Activated CD4-positive, alpha-beta T cell treated with anti-CD3 and anti-CD28 coated beads, Interleukin-2, amount 10 ng/mL, durations not matched to agents 7 days and 5 days (primary cell): ENCODE data around the gene DENND5B. TPM values are rescaled to one million over a fixed set of nuclear protein-coding genes. Genes with fewer than 3 reads are reported as not detected.
"Not testable (repeated sequence)": the region's sequence is repeated elsewhere in the genome, so short reads cannot be mapped to it uniquely, and the experiment has no call there.

Experiments used
- CTCF ChIA-PET: fragments of 350-600 bp; sonication (Branson Sonifier 250); formaldehyde crosslinking; loops from one replicate; lab custom pipeline; 2021; ENCODE audit warnings: antibody characterized with exemption; lab: Charles Lee
- POLR2A ChIA-PET: fragments of 350-600 bp; sonication (Branson Sonifier 250); formaldehyde crosslinking; loops from one replicate; lab custom pipeline; 2021; ENCODE audit warnings: antibody characterized with exemption; lab: Charles Lee
- DNase-seq: peaks from one replicate; pipeline ENCODE4 v3.0.0-alpha.2; 2020
- H3K27ac Mint-ChIP-seq: one replicate; pipeline ENCODE4 v1.8.0; 2021; ENCODE audit warnings: mild to moderate bottlenecking, moderate library complexity, mixed read lengths
- H3K27me3 Mint-ChIP-seq: one replicate; pipeline ENCODE4 v1.8.0; 2021; ENCODE audit warnings: mixed read lengths
- H3K36me3 Mint-ChIP-seq: one replicate; pipeline ENCODE4 v1.8.0; 2021; ENCODE audit warnings: low read depth, mixed read lengths
- H3K4me1 Mint-ChIP-seq: one replicate; pipeline ENCODE4 v1.8.0; 2021; ENCODE audit warnings: mixed read lengths
- H3K4me3 Mint-ChIP-seq: one replicate; pipeline ENCODE4 v1.8.0; 2021; ENCODE audit warnings: mild to moderate bottlenecking, moderate library complexity, mixed read lengths
- H3K9me3 Mint-ChIP-seq: one replicate; pipeline ENCODE4 v1.8.0; 2021; ENCODE audit warnings: mixed read lengths
- total RNA-seq, 2 experiments: library from RNA; stranded (reverse); gene quantifications; one replicate each; pipeline ENCODE4 v1.2.3, GENCODE V29; 2021

The DENND5B gene
- total RNA-seq, 2 experiments from 2014 or later = 0.15 to 0.20 TPM

DNA sequence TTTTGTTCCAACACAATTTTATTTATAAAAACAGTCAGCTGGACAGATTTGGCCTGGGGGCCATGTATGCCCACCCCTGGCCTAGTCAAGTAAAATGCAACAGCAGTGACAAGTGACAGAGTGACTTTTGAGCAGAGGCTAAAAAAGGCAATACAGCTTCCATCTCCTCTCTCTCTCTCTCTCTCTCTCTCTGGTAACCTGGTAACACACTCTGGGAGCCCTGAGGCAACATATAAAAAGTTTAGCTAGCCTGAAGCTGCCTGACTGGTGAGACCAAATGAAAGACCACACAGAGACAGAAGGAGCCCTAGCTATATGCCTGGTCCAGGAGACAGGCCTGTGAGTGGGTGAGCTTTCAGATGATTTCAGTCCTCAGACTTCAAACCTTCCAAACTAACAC is 105.4 kb downstream of the DENND5B start:
- no peaks in the 10 kb centered on the region for H3K36me3 Mint-ChIP-seq
- H3K4me1 Mint-ChIP-seq = no peaks in the 10 kb centered on the region
- DNase-seq = no peak
- no peak overlapping the region for H3K27ac Mint-ChIP-seq
- peaks cover 2% of the 10 kb centered on the region for H3K27me3 Mint-ChIP-seq
- no peak overlapping the region for H3K4me3 Mint-ChIP-seq
- H3K9me3 Mint-ChIP-seq = no peaks in the 10 kb centered on the region
- POLR2A ChIA-PET = no interaction called here
- CTCF ChIA-PET = interaction anchor here (0.7 kb wide), 1 partner anchor 36 kb away, joined by 3 read pairs; no protein-coding TSS in a partner anchor

DNA sequence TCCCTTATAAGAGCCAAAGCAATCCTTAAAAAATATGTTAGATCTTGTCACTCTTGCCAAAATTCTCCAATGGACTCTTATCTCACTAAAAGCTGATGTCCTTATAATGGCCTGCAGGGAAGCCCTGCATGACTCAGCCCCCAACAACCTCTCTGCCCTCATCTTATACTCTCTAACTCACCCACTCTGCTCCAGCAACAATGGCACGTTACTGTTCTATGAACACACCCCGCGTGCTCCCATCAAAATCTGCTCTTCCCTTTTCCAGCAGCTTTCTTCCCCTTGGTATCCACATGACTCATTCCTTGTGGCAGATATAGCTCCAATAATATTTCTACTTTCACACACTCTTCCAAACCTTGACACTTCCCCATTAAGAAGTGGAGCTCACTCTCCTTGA is 108.1 kb downstream of the DENND5B start:
- ChIA-PET CTCF (no interaction called here), POLR2A (no interaction called here)
- peaks cover 2% of the 10 kb centered on the region for H3K27me3 Mint-ChIP-seq
- no peaks in the 10 kb centered on the region for H3K9me3 Mint-ChIP-seq
- H3K4me1 Mint-ChIP-seq = no peaks in the 10 kb centered on the region
- no peaks in the 10 kb centered on the region for H3K36me3 Mint-ChIP-seq
- no peak overlapping the region for H3K27ac Mint-ChIP-seq
- DNase-seq = no peak
- no peak overlapping the region for H3K4me3 Mint-ChIP-seq

GRCh38 chr12:31481415-31481814 is 109.5 kb downstream of the DENND5B start:
- no peaks in the 10 kb centered on the region for H3K9me3 Mint-ChIP-seq
- no peak for DNase-seq
- POLR2A ChIA-PET = no interaction called here
- no peaks in the 10 kb centered on the region for H3K4me1 Mint-ChIP-seq
- CTCF ChIA-PET = no interaction called here
- no peak overlapping the region for H3K27ac Mint-ChIP-seq
- H3K4me3 Mint-ChIP-seq = no peak overlapping the region
- peaks cover 2% of the 10 kb centered on the region for H3K27me3 Mint-ChIP-seq
- H3K36me3 Mint-ChIP-seq = no peaks in the 10 kb centered on the region

- H3K27ac Mint-ChIP-seq = no peak overlapping the region
These were observed 111.3 kb downstream of the DENND5B start for GRCh38 chr12:31479516-31480210.

GRCh38 chr12:31478898-31479297 is 112.0 kb downstream of the DENND5B start:
- no peaks in the 10 kb centered on the region for H3K9me3 Mint-ChIP-seq
- POLR2A ChIA-PET = no interaction called here
- no peaks in the 10 kb centered on the region for H3K36me3 Mint-ChIP-seq
- no peak overlapping the region for H3K4me3 Mint-ChIP-seq
- H3K27me3 Mint-ChIP-seq = peaks cover 5% of the 10 kb centered on the region
- no peak for DNase-seq
- no peaks in the 10 kb centered on the region for H3K4me1 Mint-ChIP-seq
- no peak overlapping the region for H3K27ac Mint-ChIP-seq
- CTCF ChIA-PET = no interaction called here

More at GRCh38 chr12:31479516-31480210, 111.3 kb downstream of the DENND5B start:
- ChIA-PET POLR2A (no interaction called here), CTCF (interaction anchor here (0.7 kb wide), 1 partner anchor 131 kb away, joined by 4 read pairs; no protein-coding TSS in a partner anchor)
- H3K4me3 Mint-ChIP-seq = no peak overlapping the region
- H3K4me1 Mint-ChIP-seq = no peaks in the 10 kb centered on the region
- no peaks in the 10 kb centered on the region for H3K36me3 Mint-ChIP-seq
- no peak for DNase-seq
- H3K27me3 Mint-ChIP-seq = peaks cover 3% of the 10 kb centered on the region
- H3K9me3 Mint-ChIP-seq = no peaks in the 10 kb centered on the region

DNA sequence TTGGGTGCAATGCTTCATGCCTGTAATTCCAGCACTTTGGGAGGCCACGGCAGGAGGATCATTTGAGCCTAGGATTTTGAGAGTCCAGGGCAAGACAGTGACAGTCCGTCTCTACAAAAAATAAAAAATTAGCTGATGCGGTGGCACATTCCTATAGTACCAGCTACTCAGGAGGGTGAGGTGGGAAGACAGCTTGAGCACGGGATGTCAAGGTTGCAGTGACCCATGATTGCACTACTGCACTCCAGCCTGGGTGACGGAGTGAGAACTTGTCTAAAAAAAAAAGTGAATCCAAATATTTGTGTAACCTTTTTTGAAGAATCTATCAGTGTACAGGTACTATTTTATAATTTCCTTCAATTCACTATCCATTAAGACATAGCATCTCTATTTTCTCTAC is 112.5 kb downstream of the DENND5B start:
- Mint-ChIP-seq H3K4me1 (no peaks in the 10 kb centered on the region), H3K9me3 (no peaks in the 10 kb centered on the region), H3K27me3 (peaks cover 5% of the 10 kb centered on the region), H3K4me3 (no peak overlapping the region), H3K27ac (no peak overlapping the region), H3K36me3 (no peaks in the 10 kb centered on the region)
- ChIA-PET CTCF (no interaction called here), POLR2A (no interaction called here)
- no peak for DNase-seq

DNA sequence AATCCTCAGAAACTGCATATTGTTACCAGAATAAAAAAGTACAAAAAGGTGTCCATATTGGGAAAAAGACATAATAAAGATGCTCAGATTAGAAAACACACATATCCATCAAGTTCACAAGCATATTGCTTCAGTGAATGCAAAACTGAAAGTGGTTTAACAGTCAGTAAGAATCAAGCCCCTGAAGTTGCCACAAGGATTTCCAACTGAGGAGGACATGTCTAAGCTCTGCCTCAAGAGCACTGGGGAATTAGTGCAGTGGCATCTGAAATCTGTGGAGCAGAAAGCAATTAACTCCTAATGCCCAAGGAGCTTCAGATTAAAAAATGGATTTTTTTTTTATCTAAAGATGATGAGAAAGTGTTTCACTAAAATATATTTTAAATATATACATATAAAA is 113.2 kb downstream of the DENND5B start:
- ChIA-PET CTCF (interaction anchor here (0.6 kb wide), 1 partner anchor 34 kb away, joined by 3 read pairs; no protein-coding TSS in a partner anchor), POLR2A (no interaction called here)
- Mint-ChIP-seq H3K36me3 (no peaks in the 10 kb centered on the region), H3K4me1 (no peaks in the 10 kb centered on the region), H3K27me3 (peaks cover 5% of the 10 kb centered on the region), H3K4me3 (no peak overlapping the region), H3K9me3 (no peaks in the 10 kb centered on the region), H3K27ac (no peak overlapping the region)
- no peak for DNase-seq

DNA sequence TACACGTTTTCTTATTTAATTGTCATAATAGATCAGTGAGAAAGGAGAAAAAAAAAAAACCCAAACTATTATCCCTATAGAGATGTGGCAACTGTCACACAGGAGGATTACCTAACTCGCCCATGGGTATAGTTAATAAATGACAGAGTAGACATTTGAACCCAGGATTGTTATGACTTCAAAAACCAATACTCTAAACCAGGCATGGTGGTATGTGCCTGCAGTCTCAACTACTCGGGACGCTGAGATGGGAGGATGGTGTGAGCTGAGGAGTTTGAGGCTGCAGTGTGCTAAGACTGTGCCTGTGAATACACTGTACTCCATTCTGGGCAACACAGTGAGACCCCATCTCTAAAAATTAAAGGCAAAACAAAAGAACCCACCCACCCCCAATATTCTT is 114.5 kb downstream of the DENND5B start:
- no peak overlapping the region for H3K27ac Mint-ChIP-seq
- CTCF ChIA-PET = no interaction called here
- POLR2A ChIA-PET = no interaction called here

GRCh38 chr12:31475610-31476009 is 115.3 kb downstream of the DENND5B start:
- H3K27ac Mint-ChIP-seq, DNase-seq, H3K36me3 Mint-ChIP-seq, H3K9me3 Mint-ChIP-seq, H3K4me1 Mint-ChIP-seq, POLR2A ChIA-PET, H3K27me3 Mint-ChIP-seq, H3K4me3 Mint-ChIP-seq, CTCF ChIA-PET: not testable (repeated sequence)

More for the DNA sequence above, 114.5 kb downstream of the DENND5B start:
- no peak for DNase-seq
- no peak overlapping the region for H3K4me3 Mint-ChIP-seq
- H3K27me3 Mint-ChIP-seq = peaks cover 5% of the 10 kb centered on the region
- H3K4me1 Mint-ChIP-seq = no peaks in the 10 kb centered on the region
- H3K9me3 Mint-ChIP-seq = no peaks in the 10 kb centered on the region
- no peaks in the 10 kb centered on the region for H3K36me3 Mint-ChIP-seq

GRCh38 chr12:31474751-31475150 is 116.2 kb downstream of the DENND5B start:
- ChIA-PET CTCF (no interaction called here), POLR2A (no interaction called here)
- H3K9me3 Mint-ChIP-seq = no peaks in the 10 kb centered on the region
- no peaks in the 10 kb centered on the region for H3K4me1 Mint-ChIP-seq
- H3K4me3 Mint-ChIP-seq = no peak overlapping the region
- H3K36me3 Mint-ChIP-seq = no peaks in the 10 kb centered on the region
- no peak overlapping the region for H3K27ac Mint-ChIP-seq
- no peak for DNase-seq
- H3K27me3 Mint-ChIP-seq = peaks cover 3% of the 10 kb centered on the region

DNA sequence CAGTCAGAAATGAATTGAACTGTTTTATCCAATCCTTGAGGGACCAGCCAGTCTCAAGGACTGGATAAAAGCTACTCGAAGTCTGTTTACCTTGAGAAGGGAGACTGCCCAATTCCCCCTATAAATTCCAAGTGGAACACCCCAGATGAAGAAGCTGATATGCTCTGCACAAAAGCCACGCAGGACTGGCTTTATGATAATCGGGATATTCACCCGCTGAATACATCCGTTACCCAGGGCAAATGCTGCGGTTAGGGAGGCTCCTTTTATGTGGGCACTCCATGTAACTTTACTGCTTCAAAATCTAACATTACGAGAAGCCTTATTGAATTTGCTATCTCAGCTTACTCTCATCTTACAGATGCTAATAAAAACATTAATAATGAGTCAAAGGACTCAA is 119.1 kb downstream of the DENND5B start:
- DNase-seq = no peak
- Mint-ChIP-seq H3K4me1 (no peaks in the 10 kb centered on the region), H3K9me3 (no peaks in the 10 kb centered on the region), H3K27me3 (peaks cover 3% of the 10 kb centered on the region), H3K36me3 (no peaks in the 10 kb centered on the region), H3K4me3 (no peak overlapping the region), H3K27ac (no peak overlapping the region)
- POLR2A ChIA-PET = no interaction called here
- CTCF ChIA-PET = no interaction called here

GRCh38 chr12:31471051-31471450 is 119.9 kb downstream of the DENND5B start:
- DNase-seq = no peak
- ChIA-PET CTCF (no interaction called here), POLR2A (no interaction called here)
- no peaks in the 10 kb centered on the region for H3K4me1 Mint-ChIP-seq
- no peak overlapping the region for H3K27ac Mint-ChIP-seq
- no peak overlapping the region for H3K4me3 Mint-ChIP-seq
- no peaks in the 10 kb centered on the region for H3K36me3 Mint-ChIP-seq
- no peaks in the 10 kb centered on the region for H3K9me3 Mint-ChIP-seq
- H3K27me3 Mint-ChIP-seq = peaks cover 3% of the 10 kb centered on the region

DNA sequence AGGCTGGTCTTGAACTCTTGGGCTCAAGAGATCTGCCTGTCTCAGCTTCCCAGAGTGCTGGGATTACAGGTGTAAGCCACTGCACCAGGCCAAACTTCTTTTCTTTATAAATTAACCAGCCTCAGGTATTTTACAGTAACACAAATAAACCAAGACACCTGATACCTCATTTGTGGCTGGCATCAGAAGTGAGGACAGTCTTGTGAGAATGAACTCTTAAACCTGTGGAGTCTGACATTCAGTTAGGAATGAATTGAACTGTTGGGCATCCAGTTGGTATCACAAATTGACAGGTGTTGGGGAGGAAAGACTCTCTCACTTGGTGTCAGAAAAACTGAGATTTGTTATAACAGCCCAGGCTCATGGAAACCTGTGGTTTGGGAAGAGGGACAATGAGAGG is 120.5 kb downstream of the DENND5B start:
- no peaks in the 10 kb centered on the region for H3K4me1 Mint-ChIP-seq
- CTCF ChIA-PET = no interaction called here

GRCh38 chr12:31466768-31467167 is 124.2 kb downstream of the DENND5B start:
- no peak overlapping the region for H3K4me3 Mint-ChIP-seq
- ChIA-PET POLR2A (no interaction called here), CTCF (no interaction called here)
- H3K4me1 Mint-ChIP-seq = no peaks in the 10 kb centered on the region
- DNase-seq = no peak
- no peaks in the 10 kb centered on the region for H3K9me3 Mint-ChIP-seq
- H3K36me3 Mint-ChIP-seq = no peaks in the 10 kb centered on the region
- no peaks in the 10 kb centered on the region for H3K27me3 Mint-ChIP-seq
- H3K27ac Mint-ChIP-seq = no peak overlapping the region

More for the DNA sequence above, 120.5 kb downstream of the DENND5B start:
- no peaks in the 10 kb centered on the region for H3K9me3 Mint-ChIP-seq
- H3K36me3 Mint-ChIP-seq = no peaks in the 10 kb centered on the region
- DNase-seq = no peak
- H3K4me3 Mint-ChIP-seq = no peak overlapping the region
- POLR2A ChIA-PET = no interaction called here
- H3K27ac Mint-ChIP-seq = no peak overlapping the region
- H3K27me3 Mint-ChIP-seq = peaks cover 3% of the 10 kb centered on the region
